Endothelial cell of umbilical vein (primary cell): ENCODE results near the gene ATP8A1. TPM values are rescaled to one million over a fixed set of nuclear protein-coding genes. Genes with fewer than 3 reads are reported as not detected.
"Not testable (repeated sequence)": the region's sequence is repeated elsewhere in the genome, so short reads cannot be mapped to it uniquely, and the experiment has no call there.

Experiments used
- BruUV-seq: library from RNA; stranded (reverse); fragments of 400-500 nt; replicated peaks from 2 replicates; lab custom pipeline; 2021; lab: Mats Ljungman, UMichigan
- CTCF ChIA-PET: fragments of 300-600, 350-600 bp; sonication (Branson Sonifier 250); formaldehyde crosslinking; loops from one replicate; lab custom pipeline; 2021; ENCODE audit warnings: antibody characterized with exemption, inconsistent platforms; lab: Charles Lee
- POLR2A ChIA-PET: fragments of 300-600, 350-600 bp; sonication (Branson Sonifier 250); formaldehyde crosslinking; loops from one replicate; lab custom pipeline; 2021; ENCODE audit warnings: antibody characterized with exemption, inconsistent platforms; lab: Charles Lee
- DNase-seq: peaks from one replicate; pipeline ENCODE4 v3.0.0-alpha.2; 2011; ENCODE audit warnings: low read depth, low spot score
- FAIRE-seq: peaks from 2 replicates; lab custom pipeline; 2011; peaks lifted over from hg19 to GRCh38; lab: Jason Lieb, UNC
- H2AFZ ChIP-seq: 2 replicates; pipeline ENCODE4 v1.6.0; 2012; ENCODE audit warnings: low read depth, low read length, control low read depth, inconsistent platforms
- H3K27ac ChIP-seq: 2 replicates; pipeline ENCODE4 v1.5.1; 2011; ENCODE audit warnings: low read depth, mild to moderate bottlenecking, control low read depth, low read length, moderate library complexity; ENCODE audit not compliant: insufficient read depth
- H3K27me3 ChIP-seq, 2 experiments: 2 replicates each; pipeline versions ENCODE4 v1.6.0 to v1.6.1; 2011; ENCODE audit warnings: low read length in 2 of 2, mixed read lengths in 1 of 2; ENCODE audit not compliant: control insufficient read depth in 2 of 2, insufficient read depth in 2 of 2
- H3K36me3 ChIP-seq, 2 experiments: 2 replicates in 1 of 2; 3 replicates in 1 of 2; pipeline ENCODE4 v1.5.1; 2011; ENCODE audit warnings: low read length in 2 of 2, mild to moderate bottlenecking in 1 of 2, moderate library complexity in 1 of 2; ENCODE audit not compliant: control insufficient read depth in 2 of 2, insufficient read depth in 2 of 2; ENCODE audit errors: extremely low read depth in 1 of 2
- H3K4me1 ChIP-seq: 3 replicates; pipeline ENCODE4 v1.5.1; 2011; ENCODE audit warnings: mild to moderate bottlenecking, low read length; ENCODE audit not compliant: control insufficient read depth, insufficient read depth; ENCODE audit errors: extremely low read depth
- H3K4me2 ChIP-seq: 2 replicates; pipeline ENCODE4 v1.6.1; 2011; ENCODE audit warnings: low read length, control low read depth, mixed read lengths; ENCODE audit not compliant: insufficient read depth
- H3K4me3 ChIP-seq, 3 experiments: fragments of 200-600 bp in 1 of 3; sonication (generic), shearing (Covaris generic) in 1 of 3; replicated peaks in 1 of 3; 2 replicates each; pipeline ENCODE4 v1.5.1; 2011 to 2016; ENCODE audit warnings: control low read depth in 3 of 3, low read length in 3 of 3, mild to moderate bottlenecking in 2 of 3, inconsistent platforms in 1 of 3, low read depth in 1 of 3, moderate library complexity in 1 of 3; ENCODE audit not compliant: insufficient read depth in 1 of 3
- H3K79me2 ChIP-seq: 2 replicates; pipeline ENCODE4 v1.6.0; 2012; ENCODE audit warnings: low read length, inconsistent platforms; ENCODE audit not compliant: control insufficient read depth, insufficient read depth
- H3K9ac ChIP-seq: replicated peaks from 2 replicates; pipeline ENCODE3; 2011; ENCODE audit warnings: low read length, control low read depth; ENCODE audit not compliant: insufficient read depth; ENCODE audit errors: extremely low read depth
- H3K9me1 ChIP-seq: replicated peaks from 3 replicates; pipeline ENCODE4 v1.6.0; 2011; ENCODE audit warnings: mild to moderate bottlenecking, low read length; ENCODE audit not compliant: control insufficient read depth, insufficient read depth; ENCODE audit errors: extremely low read depth
- H3K9me3 ChIP-seq: replicated peaks from 2 replicates; pipeline ENCODE4 v1.5.1; 2012; ENCODE audit warnings: low read length, inconsistent platforms; ENCODE audit not compliant: control insufficient read depth, insufficient read depth
- H4K20me1 ChIP-seq: replicated peaks from 2 replicates; pipeline ENCODE3; 2011; ENCODE audit warnings: mild to moderate bottlenecking, low read length; ENCODE audit not compliant: control insufficient read depth, insufficient read depth; ENCODE audit errors: extremely low read depth
- EZH2 ChIP-seq: IDR thresholded peaks from 2 replicates; pipeline ENCODE4 v1.6.1; 2012; ENCODE audit warnings: borderline replicate concordance, low read depth, mild to moderate bottlenecking, moderate library complexity, low read length, inconsistent platforms; ENCODE audit not compliant: severe bottlenecking
- GATA2 ChIP-seq: IDR thresholded peaks from 2 replicates; pipeline ENCODE4 v1.7.0; 2011; ENCODE audit warnings: low read depth, mild to moderate bottlenecking, moderate library complexity, mixed read lengths, low read length; ENCODE audit not compliant: insufficient read length, insufficient read depth
- MYC ChIP-seq: IDR thresholded peaks from one replicate; pipeline ENCODE4 v1.6.1; 2011; ENCODE audit warnings: mild to moderate bottlenecking, low read depth, low read length
- POLR2A ChIP-seq: IDR thresholded peaks from 2 replicates; pipeline ENCODE4 v1.6.1; 2012; ENCODE audit warnings: low read depth, mild to moderate bottlenecking, control low read depth, low read length
- POLR2AphosphoS5 ChIP-seq: IDR thresholded peaks from 2 replicates; pipeline ENCODE4 v1.6.1; 2012; ENCODE audit warnings: low read depth, mild to moderate bottlenecking, control low read depth, low read length, moderate library complexity; ENCODE audit not compliant: insufficient read depth
- dilution Hi-C: fragments of 300-500 bp; cut with MboI; formaldehyde crosslinking; loops from one replicate; pipeline ENCODE4 v1.15.0; 2019; ENCODE audit warnings: low sequenced_read_pairs; ENCODE audit not compliant: extremely low pct_ligation_motif_present
- intact Hi-C: fragments of 100-400 bp; cut with micrococcal nuclease; formaldehyde crosslinking; loops from one replicate; pipeline ENCODE4 v1.10.0; 2022
- polyA plus RNA-seq, 4 experiments: library from polyadenylated mRNA; depleted of rRNA in 3 of 4; stranded (reverse) in 3 of 4; unstranded in 1 of 4; fragments of >200 nt; gene quantifications; 2 replicates each; pipeline versions ENCODE4 v1.2.1 to v1.2.3, GENCODE V29; 2011 to 2012; ENCODE audit warnings: missing spikeins in 1 of 4
- total RNA-seq: library from RNA; stranded (reverse); gene quantifications from 2 replicates; pipeline ENCODE4 v1.2.3, GENCODE V29; 2021
- TF ChIP-seq, protein P1 (sequence below): IDR thresholded peaks from 2 replicates; pipeline ENCODE4 v1.6.1; 2011; ENCODE audit not compliant: insufficient read depth, insufficient read length
- TF ChIP-seq, protein P2 (sequence below), 2 donors: IDR thresholded peaks; 1 replicate in 1 of 2; 2 replicates in 1 of 2; pipeline ENCODE4 v1.5.1; 2011; ENCODE audit warnings: low read length in 2 of 2, mild to moderate bottlenecking in 2 of 2, moderate library complexity in 2 of 2, control low read depth in 1 of 2, inconsistent platforms in 1 of 2, low read depth in 1 of 2; ENCODE audit not compliant: insufficient read depth in 1 of 2; ENCODE audit errors: extremely low read depth in 1 of 2

ATP8A1 gene
- total and polyA plus RNA-seq, 2 donors (not counting 3 experiments of a cell fraction or from before 2014, with no cell fraction given) = 0.97 to 11.5 TPM

DNA sequence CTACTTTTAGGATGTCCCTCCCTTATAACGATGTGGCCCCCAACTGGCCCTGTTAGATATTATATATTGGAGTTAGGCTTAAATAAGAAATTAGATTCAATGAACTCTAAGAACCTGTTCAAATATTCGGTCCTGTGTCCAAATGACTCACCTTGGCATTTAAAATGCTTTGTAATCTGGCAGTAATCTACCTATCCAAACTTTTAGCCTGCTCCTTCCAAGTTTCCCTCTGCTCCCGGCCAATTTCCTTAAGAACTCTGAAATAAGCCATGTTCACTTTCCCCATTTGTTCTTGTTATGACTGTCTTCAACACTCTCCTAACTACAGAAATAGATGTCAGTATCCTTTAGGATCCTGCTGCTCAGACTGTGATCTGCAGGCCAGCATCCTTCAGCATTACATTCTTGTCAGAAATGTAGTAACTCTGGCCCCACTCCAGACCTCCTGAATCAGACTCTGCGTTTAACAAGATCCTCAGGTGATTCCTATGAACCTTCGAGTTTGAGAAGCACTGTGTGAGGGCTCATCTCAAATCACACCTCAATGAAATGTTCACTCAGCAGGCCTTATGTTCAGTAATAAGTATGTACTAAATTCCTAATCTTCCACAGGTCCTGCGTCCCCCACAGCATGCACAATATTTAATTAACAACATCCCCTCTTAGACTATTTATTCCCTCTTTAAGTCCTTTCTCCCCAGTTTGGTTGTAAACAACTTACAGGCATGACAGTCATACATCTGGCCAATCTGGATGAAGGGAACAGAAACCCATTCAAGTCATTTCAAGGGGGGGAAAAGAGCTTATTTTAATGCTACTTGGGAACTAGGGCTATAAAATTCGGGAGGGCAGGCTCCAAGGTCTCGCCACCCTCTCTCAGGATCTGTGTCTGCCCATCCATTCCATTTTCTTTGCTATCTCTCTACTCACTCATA lies 3.0 kb downstream of the ATP8A1 start:
- H3K36me3 ChIP-seq = no peaks in the 10 kb centered on the region
- peaks cover 6 to 9% of the 10 kb centered on the region in 2 experiments for H3K27me3 ChIP-seq
- ChIA-PET CTCF (no interaction called here), POLR2A (no interaction called here)
- DNase-seq = no peak
- no peak overlapping the region for H3K4me2 ChIP-seq
- H4K20me1 ChIP-seq = no peaks in the 10 kb centered on the region
- no TSS peak for BruUV-seq
- no peak overlapping the region for H3K4me3 ChIP-seq
- dilution Hi-C loops = no loop called here
- H3K9ac ChIP-seq = no peak overlapping the region
- H3K4me1 ChIP-seq = peaks cover 26% of the 10 kb centered on the region
- TF ChIP-seq POLR2A (no peak), EZH2 (no peak), MYC (no peak), GATA2 (no peak), POLR2AphosphoS5 (no peak)
- TF ChIP-seq, protein P1, sequence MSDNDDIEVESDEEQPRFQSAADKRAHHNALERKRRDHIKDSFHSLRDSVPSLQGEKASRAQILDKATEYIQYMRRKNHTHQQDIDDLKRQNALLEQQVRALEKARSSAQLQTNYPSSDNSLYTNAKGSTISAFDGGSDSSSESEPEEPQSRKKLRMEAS = no peak
- TF ChIP-seq, protein P2, sequence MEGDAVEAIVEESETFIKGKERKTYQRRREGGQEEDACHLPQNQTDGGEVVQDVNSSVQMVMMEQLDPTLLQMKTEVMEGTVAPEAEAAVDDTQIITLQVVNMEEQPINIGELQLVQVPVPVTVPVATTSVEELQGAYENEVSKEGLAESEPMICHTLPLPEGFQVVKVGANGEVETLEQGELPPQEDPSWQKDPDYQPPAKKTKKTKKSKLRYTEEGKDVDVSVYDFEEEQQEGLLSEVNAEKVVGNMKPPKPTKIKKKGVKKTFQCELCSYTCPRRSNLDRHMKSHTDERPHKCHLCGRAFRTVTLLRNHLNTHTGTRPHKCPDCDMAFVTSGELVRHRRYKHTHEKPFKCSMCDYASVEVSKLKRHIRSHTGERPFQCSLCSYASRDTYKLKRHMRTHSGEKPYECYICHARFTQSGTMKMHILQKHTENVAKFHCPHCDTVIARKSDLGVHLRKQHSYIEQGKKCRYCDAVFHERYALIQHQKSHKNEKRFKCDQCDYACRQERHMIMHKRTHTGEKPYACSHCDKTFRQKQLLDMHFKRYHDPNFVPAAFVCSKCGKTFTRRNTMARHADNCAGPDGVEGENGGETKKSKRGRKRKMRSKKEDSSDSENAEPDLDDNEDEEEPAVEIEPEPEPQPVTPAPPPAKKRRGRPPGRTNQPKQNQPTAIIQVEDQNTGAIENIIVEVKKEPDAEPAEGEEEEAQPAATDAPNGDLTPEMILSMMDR (IDR thresholded peaks at IDR 0.05; ENCODE audit: extremely low read depth in 1 of 2, insufficient read depth in 1 of 2, low read depth in 1 of 2, low read length in 2 of 2) = no peak
- no peaks in the 10 kb centered on the region for H3K9me3 ChIP-seq
- no peak overlapping the region for H2AFZ ChIP-seq
- no peaks in the 10 kb centered on the region for H3K79me2 ChIP-seq
- FAIRE-seq = no peak
- H3K27ac ChIP-seq = no peak overlapping the region
- H3K9me1 ChIP-seq = no peaks in the 10 kb centered on the region
- intact Hi-C loops = no loop called here

DNA sequence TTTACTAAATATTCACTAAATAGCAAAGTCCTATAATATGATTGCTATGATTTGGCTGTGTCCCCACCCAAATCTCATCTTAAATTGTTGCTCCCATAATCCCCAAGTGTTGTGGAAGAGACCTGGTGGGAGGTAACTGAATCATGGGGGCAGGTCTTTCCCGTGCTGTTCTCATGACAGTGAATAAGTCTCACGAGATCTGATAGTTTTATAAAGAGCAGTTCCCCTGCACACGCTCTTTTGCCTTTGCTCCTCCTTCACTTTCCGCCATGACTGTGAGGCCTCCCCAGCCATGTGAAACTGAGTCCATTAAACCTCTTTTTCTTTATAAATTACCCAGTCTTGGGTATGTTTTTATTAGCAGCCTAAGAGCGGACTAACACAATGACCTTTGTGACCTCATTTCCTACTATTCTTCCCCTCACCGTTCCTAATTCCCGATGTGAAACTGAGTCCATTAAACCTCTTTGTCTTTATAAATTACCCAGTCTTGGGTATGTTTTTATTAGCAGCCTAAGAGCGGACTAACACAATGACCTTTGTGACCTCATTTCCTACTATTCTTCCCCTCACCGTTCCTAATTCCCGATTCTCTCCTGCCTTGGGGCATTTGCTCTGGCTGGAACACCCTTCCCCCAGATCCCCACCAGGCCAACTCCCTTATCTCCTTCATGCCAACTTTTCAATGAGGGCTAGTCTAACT lies 4.2 kb downstream of the ATP8A1 start:
- intact Hi-C loops, H3K9me3 ChIP-seq, H3K36me3 ChIP-seq, H4K20me1 ChIP-seq, H3K4me3 ChIP-seq, H3K9me1 ChIP-seq, dilution Hi-C loops, H2AFZ ChIP-seq, H3K9ac ChIP-seq, POLR2A ChIA-PET, H3K27me3 ChIP-seq, BruUV-seq, H3K4me2 ChIP-seq, H3K27ac ChIP-seq, CTCF ChIA-PET, H3K79me2 ChIP-seq: not testable (repeated sequence)
- FAIRE-seq = peak; percentile 73
- H3K4me1 ChIP-seq = peaks cover 25% of the 10 kb centered on the region
- DNase-seq = peak; percentile 59
